Activated CD8-positive, alpha-beta T cell treated with anti-CD3 and anti-CD28 coated beads for 36 hours (primary cell): ENCODE data around the gene PABPC1L2B. TPM values are rescaled to one million over a fixed set of nuclear protein-coding genes. Genes with fewer than 3 reads are reported as not detected.

Experiments
- ATAC-seq: fragments of 200-7000 bp; cut with Tn5 transposase; one replicate; pipeline ENCODE4 v1.10.0; 2021; ENCODE audit warnings: mild to moderate bottlenecking, moderate library complexity
- CTCF ChIA-PET: fragments of 350-600 bp; sonication (Branson Sonifier 250); formaldehyde crosslinking; loops from one replicate; lab custom pipeline; 2021; ENCODE audit warnings: antibody characterized with exemption; lab: Charles Lee
- POLR2A ChIA-PET: fragments of 350-600 bp; sonication (Branson Sonifier 250); formaldehyde crosslinking; loops from one replicate; lab custom pipeline; 2021; ENCODE audit warnings: antibody characterized with exemption; lab: Charles Lee
- DNase-seq: peaks from one replicate; pipeline ENCODE4 v3.0.0-alpha.2; 2020
- H3K27ac Mint-ChIP-seq: one replicate; pipeline ENCODE4 v1.8.0; 2021; ENCODE audit warnings: mild to moderate bottlenecking, mixed read lengths
- H3K27me3 Mint-ChIP-seq: one replicate; pipeline ENCODE4 v1.8.0; 2021; ENCODE audit warnings: mixed read lengths
- H3K36me3 Mint-ChIP-seq: one replicate; pipeline ENCODE4 v1.8.0; 2021; ENCODE audit warnings: low read depth, mixed read lengths
- H3K4me1 Mint-ChIP-seq: one replicate; pipeline ENCODE4 v1.8.0; 2021; ENCODE audit warnings: low read depth, mixed read lengths
- H3K4me3 Mint-ChIP-seq: one replicate; pipeline ENCODE4 v1.8.0; 2021; ENCODE audit warnings: mild to moderate bottlenecking, moderate library complexity, mixed read lengths
- H3K9me3 Mint-ChIP-seq: one replicate; pipeline ENCODE4 v1.8.0; 2021; ENCODE audit warnings: mixed read lengths
- intact Hi-C: fragments of 100-400 bp; cut with micrococcal nuclease; formaldehyde crosslinking; loops from one replicate; pipeline ENCODE4 v1.10.0; 2022
- total RNA-seq, 2 experiments: library from RNA; stranded (reverse); gene quantifications; one replicate each; pipeline ENCODE4 v1.2.3, GENCODE V29; 2021
- TF ChIP-seq, protein P1 (sequence below): fragments of 200-600 bp; IDR thresholded peaks from one replicate; pipeline ENCODE4 v1.8.0; 2022; ENCODE audit warnings: antibody characterized with exemption, mild to moderate bottlenecking

The PABPC1L2B gene
- total RNA-seq, 2 experiments from 2014 or later = not detected

GRCh38 chrX:73028876-73029275 is 26.1 kb downstream of the PABPC1L2B start:
- Mint-ChIP-seq H3K27ac (no peak overlapping the region), H3K4me1 (no peaks in the 10 kb centered on the region), H3K9me3 (peaks cover 3% of the 10 kb centered on the region), H3K4me3 (no peak overlapping the region), H3K36me3 (no peaks in the 10 kb centered on the region), H3K27me3 (no peaks in the 10 kb centered on the region)
- POLR2A ChIA-PET = interaction anchor here (0.5 kb wide), 1 partner anchor 72 kb away, joined by 5 read pairs; no protein-coding TSS in a partner anchor
- DNase-seq (no peak), ATAC-seq (no peak)
- CTCF ChIA-PET = no interaction called here
- TF ChIP-seq, protein P1, sequence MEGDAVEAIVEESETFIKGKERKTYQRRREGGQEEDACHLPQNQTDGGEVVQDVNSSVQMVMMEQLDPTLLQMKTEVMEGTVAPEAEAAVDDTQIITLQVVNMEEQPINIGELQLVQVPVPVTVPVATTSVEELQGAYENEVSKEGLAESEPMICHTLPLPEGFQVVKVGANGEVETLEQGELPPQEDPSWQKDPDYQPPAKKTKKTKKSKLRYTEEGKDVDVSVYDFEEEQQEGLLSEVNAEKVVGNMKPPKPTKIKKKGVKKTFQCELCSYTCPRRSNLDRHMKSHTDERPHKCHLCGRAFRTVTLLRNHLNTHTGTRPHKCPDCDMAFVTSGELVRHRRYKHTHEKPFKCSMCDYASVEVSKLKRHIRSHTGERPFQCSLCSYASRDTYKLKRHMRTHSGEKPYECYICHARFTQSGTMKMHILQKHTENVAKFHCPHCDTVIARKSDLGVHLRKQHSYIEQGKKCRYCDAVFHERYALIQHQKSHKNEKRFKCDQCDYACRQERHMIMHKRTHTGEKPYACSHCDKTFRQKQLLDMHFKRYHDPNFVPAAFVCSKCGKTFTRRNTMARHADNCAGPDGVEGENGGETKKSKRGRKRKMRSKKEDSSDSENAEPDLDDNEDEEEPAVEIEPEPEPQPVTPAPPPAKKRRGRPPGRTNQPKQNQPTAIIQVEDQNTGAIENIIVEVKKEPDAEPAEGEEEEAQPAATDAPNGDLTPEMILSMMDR = no peak
- intact Hi-C loops = no loop called here

Other genes with a start within 250 kb of the PABPC1L2B start
- not detected for gene DMRTC1B, start 226.0 kb upstream of the PABPC1L2B start, total RNA-seq
- gene FAM236B, start 220.3 kb upstream of the PABPC1L2B start, total RNA-seq = not detected
- not detected for gene FAM236D, start 194.7 kb upstream of the PABPC1L2B start, total RNA-seq
- not detected for gene FAM236C, start 90.3 kb upstream of the PABPC1L2B start, total RNA-seq
- not detected for gene FAM236A, start 64.7 kb upstream of the PABPC1L2B start, total RNA-seq
- not detected for gene DMRTC1, start 59.1 kb upstream of the PABPC1L2B start, total RNA-seq
- not detected for gene PABPC1L2A, start 76.6 kb downstream of the PABPC1L2B start, total RNA-seq
- gene NAP1L2, start 211.9 kb downstream of the PABPC1L2B start, total RNA-seq = 1 to 10 TPM; 1.0 to 1.4 TPM